ENCODE results near the gene SLC10A3.

The SLC10A3 gene

GRCh38 chrX:154437971-154438893 is 52.2 kb downstream of the SLC10A3 start:
- no peak for DNase-seq
- TF ChIP-seq GATA1 (IDR thresholded peaks at IDR 0.05; ENCODE audit: low read depth, low read length), result no peak
- no peak for TF ChIP-seq POLR2A (IDR thresholded peaks at IDR 0.05; ENCODE audit: low read length)

Measured in erythroblast (primary cell).